K562 (cell line): ENCODE results near the gene CLDND1. TPM values are rescaled to one million over a fixed set of nuclear protein-coding genes. Genes with fewer than 3 reads are reported as not detected.

Experiments used
- ATF6 ChIP-seq: sonication (generic); formaldehyde crosslinking; IDR thresholded peaks from 2 replicates; pipeline ENCODE4 v1.4.0; 2020; ENCODE audit warnings: mild to moderate bottlenecking, missing genetic modification reagents
- CREB3L1 ChIP-seq: fragments of 450-650 bp; IDR thresholded peaks from 2 replicates; pipeline ENCODE4 v1.6.1; 2014; ENCODE audit warnings: low read depth, mild to moderate bottlenecking, moderate library complexity, borderline replicate concordance
- MGA ChIP-seq: fragments of 450-650 bp; IDR thresholded peaks from 2 replicates; pipeline ENCODE4 v1.6.1; 2016; ENCODE audit warnings: mild to moderate bottlenecking, moderate library complexity
- POLR2H ChIP-seq: IDR thresholded peaks from 2 replicates; pipeline ENCODE4 v1.6.1; 2016; ENCODE audit warnings: missing genetic modification characterization, low read depth, mild to moderate bottlenecking, control low read depth, missing compliant biosample characterization, moderate library complexity
- TAF9B ChIP-seq: fragments of 450-650 bp; IDR thresholded peaks from 2 replicates; pipeline ENCODE4 v1.6.1; 2018; ENCODE audit warnings: mild to moderate bottlenecking; ENCODE audit not compliant: partially characterized antibody
- TSHZ1 ChIP-seq: fragments of 250-450 bp; sonication (Bioruptor Pico); IDR thresholded peaks from 2 replicates; pipeline ENCODE4 v1.4.0; 2020; ENCODE audit warnings: mild to moderate bottlenecking, moderate library complexity
- ZFP36 ChIP-seq: fragments of 150-350 bp; IDR thresholded peaks from 2 replicates; pipeline ENCODE4 v1.6.1; 2018; ENCODE audit warnings: low read length, low read depth; ENCODE audit not compliant: partially characterized antibody
- polyA plus RNA-seq, 8 experiments: library from polyadenylated mRNA; depleted of rRNA in 4 of 8; stranded (reverse) in 5 of 8; unstranded in 3 of 8; fragments of >200 nt; fragmentation: Nextera tagmentation in 2 of 8; fragmentation: Illumina TruSeq in 1 of 8; extraction: Ambion mirVana in 2 of 8; extraction: Trizol in 1 of 8; gene quantifications; 2 replicates each; pipeline versions ENCODE4 v1.2.1 to v1.2.3, GENCODE V29; 2011 to 2014; ENCODE audit warnings: inconsistent platforms in 1 of 8, missing spikeins in 1 of 8
- total RNA-seq, 7 experiments: library from RNA; depleted of rRNA in 6 of 7; stranded (reverse); fragments of >200 nt in 6 of 7; fragmentation: Illumina TruSeq in 2 of 7; extraction: Trizol in 2 of 7; gene quantifications; 2 replicates each; pipeline versions ENCODE4 v1.2.1 to v1.2.3, GENCODE V29; 2011 to 2021; ENCODE audit warnings: low replicate concordance in 1 of 7

CLDND1 gene
- total and polyA plus RNA-seq, 9 of the 15 experiments (the other 6 are each of a cell fraction or from before 2014, with no cell fraction given) = 29.2 to 141 (median 60.7) TPM

- TF ChIP-seq CREB3L1 = peak; percentile 46; the same call in 1 of the 2 replicates
- no peak for TF ChIP-seq ATF6 (CRISPR knock-in tag)
- TF ChIP-seq ZFP36 = no peak
- TF ChIP-seq TSHZ1 (CRISPR knock-in tag) = no peak
- 0 out of 2 replicates have a peak, but pooled peaks have one; percentile 28 for TF ChIP-seq POLR2H (tag)
- TF ChIP-seq MGA = no peak
- TF ChIP-seq TAF9B = no peak
Measured at GRCh38 chr3:98522544-98523281, at the start of gene CLDND1 (continued).
